ENCODE results near the gene GFI1. TPM values are rescaled to one million over a fixed set of nuclear protein-coding genes. Genes with fewer than 3 reads are reported as not detected.

Gene GFI1
- total and polyA plus RNA-seq, 8 donors, result 0.37 to 34.4 (median 1.2) TPM

DNA sequence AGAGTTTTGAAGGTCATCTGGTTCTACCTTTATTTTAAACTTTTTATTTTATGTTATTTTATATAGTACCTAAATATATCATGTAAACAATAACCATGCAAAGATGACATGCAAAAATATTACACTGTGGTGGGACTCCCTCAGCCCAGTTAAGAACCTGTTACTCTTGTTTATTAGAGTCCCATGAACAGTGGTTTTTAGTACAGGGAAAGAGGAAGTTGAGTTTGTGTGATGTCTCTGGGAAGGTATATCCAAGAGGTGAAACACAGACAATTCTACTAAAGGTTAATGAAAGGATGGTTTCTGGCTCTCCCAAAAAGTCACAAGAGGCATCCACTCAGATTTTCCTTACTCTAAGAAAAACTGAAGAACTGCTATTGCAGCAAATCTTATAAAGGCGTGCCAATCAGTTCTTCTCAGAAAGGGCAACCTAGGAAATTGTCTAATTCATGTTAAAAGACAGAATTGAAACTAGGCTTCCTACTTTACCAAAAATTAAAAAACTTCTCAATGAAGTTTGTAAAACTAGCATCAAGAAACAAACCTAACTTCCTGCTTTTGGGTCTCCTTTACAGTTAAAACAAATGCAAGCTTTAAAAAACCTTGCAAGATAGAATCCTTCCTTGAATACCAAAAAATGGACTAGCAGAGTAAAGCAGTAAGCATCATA is 19.9 kb downstream of the GFI1 start:
- Histone ChIP-seq H3K36me3 (no peaks in the 10 kb centered on the region), H3K4me1 (no peaks in the 10 kb centered on the region), H3K27me3 (no peaks in the 10 kb centered on the region), H3K27ac (no peak overlapping the region), H3K9me3 (no peaks in the 10 kb centered on the region), H3K4me3 (no peak overlapping the region)
- intact Hi-C loops (cut with DNase I; ENCODE audit: low total_unique reads), result no loop called here
- WGBS, 5 donors, result 80 to 93% (median 86%) methylated on average over 1 of the region's 1 CpG
- no peak for DNase-seq
- TF ChIP-seq POLR2AphosphoS5 (IDR thresholded peaks at IDR 0.05), result no peak
- TF ChIP-seq EP300 (IDR thresholded peaks at IDR 0.05), result no peak
- TF ChIP-seq POLR2A (IDR thresholded peaks at IDR 0.05), result no peak
- TF ChIP-seq, protein P1, sequence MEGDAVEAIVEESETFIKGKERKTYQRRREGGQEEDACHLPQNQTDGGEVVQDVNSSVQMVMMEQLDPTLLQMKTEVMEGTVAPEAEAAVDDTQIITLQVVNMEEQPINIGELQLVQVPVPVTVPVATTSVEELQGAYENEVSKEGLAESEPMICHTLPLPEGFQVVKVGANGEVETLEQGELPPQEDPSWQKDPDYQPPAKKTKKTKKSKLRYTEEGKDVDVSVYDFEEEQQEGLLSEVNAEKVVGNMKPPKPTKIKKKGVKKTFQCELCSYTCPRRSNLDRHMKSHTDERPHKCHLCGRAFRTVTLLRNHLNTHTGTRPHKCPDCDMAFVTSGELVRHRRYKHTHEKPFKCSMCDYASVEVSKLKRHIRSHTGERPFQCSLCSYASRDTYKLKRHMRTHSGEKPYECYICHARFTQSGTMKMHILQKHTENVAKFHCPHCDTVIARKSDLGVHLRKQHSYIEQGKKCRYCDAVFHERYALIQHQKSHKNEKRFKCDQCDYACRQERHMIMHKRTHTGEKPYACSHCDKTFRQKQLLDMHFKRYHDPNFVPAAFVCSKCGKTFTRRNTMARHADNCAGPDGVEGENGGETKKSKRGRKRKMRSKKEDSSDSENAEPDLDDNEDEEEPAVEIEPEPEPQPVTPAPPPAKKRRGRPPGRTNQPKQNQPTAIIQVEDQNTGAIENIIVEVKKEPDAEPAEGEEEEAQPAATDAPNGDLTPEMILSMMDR (IDR thresholded peaks at IDR 0.05), result no peak

DNA sequence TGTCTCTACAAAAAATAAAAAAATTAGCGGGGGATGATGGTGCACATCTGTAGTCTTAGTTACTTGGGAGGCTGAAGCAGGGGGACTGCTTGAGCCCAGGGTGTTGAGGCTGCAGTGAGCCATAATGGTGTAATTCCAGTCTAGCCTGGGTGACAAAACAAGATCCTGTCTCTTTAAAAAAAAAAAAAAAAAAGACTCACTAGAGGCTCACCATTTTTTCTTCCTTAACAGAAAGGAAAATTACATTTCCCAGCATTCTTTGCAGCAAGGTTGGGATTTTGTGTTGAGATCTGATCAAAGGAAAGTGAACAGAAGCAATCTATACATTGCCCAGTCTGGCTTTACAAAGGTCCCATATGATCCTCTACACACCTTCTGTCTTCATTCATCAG is 21.5 kb downstream of the GFI1 start:
- H3K4me1 ChIP-seq, result no peaks in the 10 kb centered on the region
- H3K9me3 ChIP-seq, result no peaks in the 10 kb centered on the region
- no peaks in the 10 kb centered on the region for H3K36me3 ChIP-seq
- 96 to 100% (median 100%) methylated on average over 1 of the region's 1 CpG for WGBS, 5 donors
- intact Hi-C loops (cut with DNase I; ENCODE audit: low total_unique reads), result no loop called here
- no peaks in the 10 kb centered on the region for H3K27me3 ChIP-seq
- TF ChIP-seq POLR2A (IDR thresholded peaks at IDR 0.05), result no peak
- TF ChIP-seq EP300 (IDR thresholded peaks at IDR 0.05), result no peak
- TF ChIP-seq, protein P1 (IDR thresholded peaks at IDR 0.05), result no peak
- no peak for TF ChIP-seq POLR2AphosphoS5 (IDR thresholded peaks at IDR 0.05)
- H3K27ac ChIP-seq, result no peak overlapping the region
- no peak for DNase-seq
- no peak overlapping the region for H3K4me3 ChIP-seq

DNA sequence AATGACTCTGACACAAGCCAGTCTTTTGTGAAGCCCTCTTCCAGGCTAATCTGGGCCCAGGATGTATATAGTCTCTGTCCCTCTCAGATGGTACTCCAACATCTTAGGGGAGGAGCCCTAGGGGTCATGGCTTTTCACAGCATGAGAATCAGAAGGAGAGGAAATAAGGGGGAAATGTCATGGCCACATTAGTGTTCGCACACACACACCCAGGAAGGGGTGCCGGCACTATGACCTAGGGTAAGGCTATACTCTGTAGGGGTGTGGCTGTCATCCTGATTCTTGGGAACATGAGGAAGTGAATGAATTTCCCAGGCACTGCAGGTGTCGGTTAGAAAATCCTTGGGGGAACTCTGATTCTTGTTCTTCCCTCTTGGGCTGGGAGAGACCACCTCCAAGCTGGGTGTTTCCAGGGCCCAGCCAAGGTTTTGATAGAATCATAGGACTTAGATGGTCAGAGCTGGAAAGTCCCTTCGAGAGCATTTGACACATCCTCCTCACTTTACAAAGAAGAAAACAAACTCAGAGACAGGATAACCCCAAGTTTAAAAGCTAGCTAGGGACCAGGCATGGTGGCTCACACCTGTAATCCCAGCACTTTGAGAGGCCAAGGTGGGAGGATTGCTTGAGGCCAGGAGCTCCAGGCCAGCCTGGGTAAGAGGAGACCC is 22.0 kb downstream of the GFI1 start:
- Histone ChIP-seq H3K36me3 (no peaks in the 10 kb centered on the region), H3K4me1 (no peaks in the 10 kb centered on the region), H3K27me3 (no peaks in the 10 kb centered on the region), H3K9me3 (no peaks in the 10 kb centered on the region), H3K27ac (no peak overlapping the region), H3K4me3 (no peak overlapping the region)
- intact Hi-C loops (cut with DNase I; ENCODE audit: low total_unique reads), result no loop called here
- DNase-seq, result no peak
- 86 to 100% (median 89%) methylated on average over 4 of the region's 4 CpGs for WGBS, 5 donors
- TF ChIP-seq, protein P1 (IDR thresholded peaks at IDR 0.05), result no peak
- TF ChIP-seq POLR2A (IDR thresholded peaks at IDR 0.05), result no peak
- TF ChIP-seq POLR2AphosphoS5 (IDR thresholded peaks at IDR 0.05), result no peak
- TF ChIP-seq EP300 (IDR thresholded peaks at IDR 0.05), result no peak

DNA sequence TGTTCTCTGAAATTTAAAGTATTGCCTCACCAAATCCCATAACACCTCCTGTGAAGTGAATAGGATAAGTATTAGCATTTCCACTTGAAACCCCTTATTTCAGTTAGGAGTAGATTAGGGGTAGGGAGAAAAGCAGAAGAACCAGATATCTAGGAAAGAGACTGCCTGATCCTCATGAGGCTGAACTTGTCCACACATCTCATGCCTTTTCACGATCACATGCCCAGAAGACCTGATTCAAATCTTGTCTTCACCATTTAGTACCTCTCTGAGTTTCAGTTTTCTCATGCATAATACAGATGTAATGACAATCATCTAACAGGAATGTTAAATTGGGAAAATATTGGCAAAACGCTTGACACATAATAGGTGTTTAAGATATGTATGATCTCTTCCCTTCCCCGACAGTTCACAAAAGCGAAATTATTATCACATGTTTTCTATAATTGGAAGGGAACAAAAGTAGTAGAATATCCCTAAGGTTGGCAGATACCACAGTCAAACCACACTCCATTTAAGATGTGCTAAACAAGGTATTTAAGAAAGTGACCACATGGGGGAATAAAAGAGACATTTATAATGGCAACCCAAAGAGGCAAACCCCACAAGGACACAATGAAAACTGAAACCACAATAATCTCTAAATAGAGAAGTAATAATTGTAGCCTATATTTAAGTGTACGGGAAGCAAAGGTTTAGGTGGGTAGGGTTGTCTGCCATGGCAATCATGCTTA is 25.2 kb downstream of the GFI1 start:
- no peak overlapping the region for H3K4me3 ChIP-seq
- no peaks in the 10 kb centered on the region for H3K27me3 ChIP-seq
- TF ChIP-seq POLR2A (IDR thresholded peaks at IDR 0.05), result no peak
- TF ChIP-seq POLR2AphosphoS5 (IDR thresholded peaks at IDR 0.05), result no peak
- TF ChIP-seq, protein P1 (IDR thresholded peaks at IDR 0.05), result no peak
- intact Hi-C loops (cut with DNase I; ENCODE audit: low total_unique reads), result no loop called here
- peaks cover 0 to 10% (median 2%) of the 10 kb centered on the region in 4 donors for H3K4me1 ChIP-seq
- no peaks in the 10 kb centered on the region for H3K36me3 ChIP-seq
- DNase-seq, result no peak
- H3K27ac ChIP-seq, result peak overlapping the region in 1 of 5 donors; percentile 2
- 78 to 89% (median 85%) methylated on average over 5 of the region's 5 CpGs for WGBS, 5 donors
- no peaks in the 10 kb centered on the region for H3K9me3 ChIP-seq
